HCT116 (cell line): Measurements from ENCODE around the gene A1CF. TPM values are rescaled to one million over a fixed set of nuclear protein-coding genes. Genes with fewer than 3 reads are reported as not detected.
"Not testable (repeated sequence)": the region's sequence is repeated elsewhere in the genome, so short reads cannot be mapped to it uniquely, and the experiment has no call there.

Experiments used
- ATAC-seq: fragments of 200-7000 bp; cut with Tn5 transposase; 2 replicates; pipeline ENCODE4 v1.9.1; 2020; ENCODE audit warnings: mild to moderate bottlenecking, moderate library complexity
- BruUV-seq: library from RNA; stranded (reverse); fragments of 400-500 nt; replicated peaks from 2 replicates; lab custom pipeline; 2021; lab: Mats Ljungman, UMichigan
- CTCF ChIA-PET: fragments of 300-600 bp; sonication (Branson Sonifier 250); formaldehyde crosslinking; loops from one replicate; lab custom pipeline; 2021; ENCODE audit warnings: antibody characterized with exemption; lab: Charles Lee
- POLR2A ChIA-PET: fragments of 300-600, 350-600 bp; sonication (Branson Sonifier 250); formaldehyde crosslinking; loops from one replicate; lab custom pipeline; 2021; ENCODE audit warnings: antibody characterized with exemption; lab: Charles Lee
- RAD21 ChIA-PET, 2 experiments: fragments of 300-600 bp; sonication (Branson Sonifier 250); formaldehyde crosslinking; loops; one replicate each; lab custom pipeline; 2023; ENCODE audit warnings: low total read pairs in 2 of 2; ENCODE audit not compliant: uncharacterized antibody in 2 of 2, unreplicated experiment in 2 of 2, low non-redundant PET in 1 of 2; lab: Charles Lee
- DNase-seq: peaks from one replicate; pipeline ENCODE4 v3.0.0-alpha.2; 2010; ENCODE audit warnings: low read depth, low spot score
- H2AFZ ChIP-seq: fragments of 200-600 bp; shearing (Covaris generic), sonication (generic); 2 replicates; pipeline ENCODE4 v1.6.1; 2017; ENCODE audit warnings: low read depth, mixed run types, mixed read lengths, antibody characterized with exemption, low read length; ENCODE audit not compliant: poor library complexity, severe bottlenecking
- H3K27ac ChIP-seq: 2 replicates; pipeline ENCODE4 v1.5.1; 2012; ENCODE audit warnings: low read depth, low read length
- H3K27me3 ChIP-seq: fragments of 200-600 bp; sonication (generic); 2 replicates; pipeline ENCODE4 v1.6.1; 2016; ENCODE audit warnings: mixed run types, low read length, mixed read lengths; ENCODE audit not compliant: insufficient read depth
- H3K36me3 ChIP-seq, 2 experiments: fragments of 200-500 bp in 1 of 2; fragments of 200-600 bp in 1 of 2; sonication (Bioruptor generic) in 1 of 2; sonication (generic) in 1 of 2; 2 replicates each; pipeline versions ENCODE4 v1.5.1 to v1.6.1; 2014 to 2016; ENCODE audit warnings: low read length in 2 of 2, inconsistent platforms in 1 of 2, mixed read lengths in 1 of 2, mixed run types in 1 of 2; ENCODE audit not compliant: insufficient read depth in 2 of 2, control insufficient read depth in 1 of 2
- H3K4me1 ChIP-seq, 2 experiments: fragments of 200-600 bp in 1 of 2; sonication (generic) in 1 of 2; 2 replicates each; pipeline versions ENCODE4 v1.5.1 to v1.6.1; 2012 to 2017; ENCODE audit warnings: low read length in 2 of 2, inconsistent platforms in 1 of 2, mild to moderate bottlenecking in 1 of 2, mixed read lengths in 1 of 2, mixed run types in 1 of 2, moderate library complexity in 1 of 2; ENCODE audit not compliant: insufficient read depth in 2 of 2, control insufficient read depth in 1 of 2
- H3K4me2 ChIP-seq: fragments of 200-600 bp; sonication (generic); 2 replicates; pipeline ENCODE4 v1.6.1; 2017; ENCODE audit warnings: mixed run types, low read length, mixed read lengths
- H3K4me3 ChIP-seq, 2 experiments: fragments of 200-600 bp in 1 of 2; sonication (generic) in 1 of 2; replicated peaks in 1 of 2; 2 replicates each; pipeline ENCODE4 v1.5.1; 2011 to 2016; ENCODE audit warnings: low read length in 2 of 2, control low read depth in 1 of 2, low read depth in 1 of 2, mild to moderate bottlenecking in 1 of 2, mixed read lengths in 1 of 2, mixed run types in 1 of 2
- H3K79me2 ChIP-seq: fragments of 200-600 bp; sonication (generic); 2 replicates; pipeline ENCODE4 v1.6.1; 2017; ENCODE audit warnings: mild to moderate bottlenecking, mixed run types, low read length, moderate library complexity, mixed read lengths; ENCODE audit not compliant: insufficient read depth
- H3K9ac ChIP-seq: fragments of 200-600 bp; sonication (generic); 2 replicates; pipeline ENCODE4 v1.6.1; 2016; ENCODE audit warnings: low read length, mixed read lengths
- H3K9me2 ChIP-seq: fragments of 200-600 bp; sonication (generic), shearing (Covaris generic); 2 replicates; pipeline ENCODE4 v1.6.1; 2017; ENCODE audit warnings: mixed run types, mild to moderate bottlenecking, moderate library complexity; ENCODE audit not compliant: insufficient read depth
- H3K9me3 ChIP-seq, 2 experiments: fragments of 200-500 bp in 1 of 2; fragments of 200-600 bp in 1 of 2; sonication (Bioruptor generic) in 1 of 2; sonication (generic) in 1 of 2; 2 replicates each; pipeline ENCODE4 v1.6.1; 2014 to 2017; ENCODE audit warnings: low read length in 2 of 2, mixed read lengths in 2 of 2, inconsistent platforms in 1 of 2, low read depth in 1 of 2, mild to moderate bottlenecking in 1 of 2, mixed run types in 1 of 2, moderate library complexity in 1 of 2; ENCODE audit not compliant: control insufficient read depth in 1 of 2, insufficient read depth in 1 of 2
- H4K20me1 ChIP-seq: fragments of 200-600 bp; sonication (generic), shearing (Covaris generic); 2 replicates; pipeline ENCODE4 v1.6.1; 2017; ENCODE audit warnings: mixed run types, mild to moderate bottlenecking, moderate library complexity; ENCODE audit not compliant: insufficient read depth
- CBX3 ChIP-seq: IDR thresholded peaks from 2 replicates; pipeline ENCODE4 v1.6.1; 2012; ENCODE audit warnings: low read depth
- CEBPB ChIP-seq: IDR thresholded peaks from 2 replicates; pipeline ENCODE4 v1.6.1; 2012; ENCODE audit warnings: low read depth
- EGR1 ChIP-seq: IDR thresholded peaks from 2 replicates; pipeline ENCODE4 v1.6.1; 2012; ENCODE audit warnings: low read depth
- ELF1 ChIP-seq: IDR thresholded peaks from 2 replicates; pipeline ENCODE4 v1.6.1; 2012; ENCODE audit warnings: low read depth, borderline replicate concordance
- EZH2 ChIP-seq: fragments of 200-600 bp; sonication (generic); IDR thresholded peaks from 2 replicates; pipeline ENCODE4 v1.6.1; 2017; ENCODE audit warnings: antibody characterized with exemption, mixed run types
- EZH2phosphoT487 ChIP-seq: fragments of 200-600 bp; IDR thresholded peaks from 2 replicates; pipeline ENCODE4 v1.6.1; 2018; ENCODE audit warnings: antibody characterized with exemption, borderline replicate concordance
- FOSL1 ChIP-seq: IDR thresholded peaks from 2 replicates; pipeline ENCODE4 v1.6.1; 2012; ENCODE audit warnings: low read depth
- JUND ChIP-seq: IDR thresholded peaks from 2 replicates; pipeline ENCODE4 v1.6.1; 2012
- POLR2AphosphoS5 ChIP-seq: IDR thresholded peaks from 2 replicates; pipeline ENCODE4 v1.6.1; 2011; ENCODE audit warnings: mild to moderate bottlenecking, low read depth, low read length, moderate library complexity
- RAD21 ChIP-seq: IDR thresholded peaks from 2 replicates; pipeline ENCODE4 v1.6.1; 2012; ENCODE audit warnings: low read depth, mild to moderate bottlenecking
- SP1 ChIP-seq: IDR thresholded peaks from 2 replicates; pipeline ENCODE4 v1.6.1; 2012; ENCODE audit warnings: low read depth
- SRF ChIP-seq: IDR thresholded peaks from 2 replicates; pipeline ENCODE4 v1.6.1; 2012; ENCODE audit warnings: low read depth
- YY1 ChIP-seq: IDR thresholded peaks from 2 replicates; pipeline ENCODE4 v1.6.1; 2011; ENCODE audit warnings: low read length, low read depth, moderate library complexity, mild to moderate bottlenecking; ENCODE audit not compliant: insufficient replicate concordance; ENCODE audit errors: extremely low read depth
- ZNF274 ChIP-seq: fragments of 200-500 bp; sonication (Bioruptor generic); IDR thresholded peaks from 2 replicates; pipeline ENCODE4 v1.6.1; 2014; ENCODE audit warnings: mild to moderate bottlenecking, low read depth, low read length, inconsistent platforms
- intact Hi-C: fragments of 100-400 bp; cut with micrococcal nuclease; formaldehyde crosslinking; loops from 2 replicates; pipeline ENCODE4 v1.10.0; 2022
- total RNA-seq: library from RNA; stranded (reverse); gene quantifications from one replicate; pipeline ENCODE4 v1.2.1, GENCODE V29; 2021; ENCODE audit not compliant: unreplicated experiment
- TF ChIP-seq, protein P1 (sequence below), 3 experiments: fragments of 200-600 bp in 1 of 3; sonication (generic) in 1 of 3; IDR thresholded peaks in 2 of 3; conservative IDR thresholded peaks in 1 of 3; 2 replicates each; pipeline ENCODE4 v1.5.1; 2012 to 2017; ENCODE audit warnings: low read depth in 2 of 3, low read length in 2 of 3, antibody characterized with exemption in 1 of 3, borderline replicate concordance in 1 of 3, control low read depth in 1 of 3, mild to moderate bottlenecking in 1 of 3, mixed read lengths in 1 of 3, mixed run types in 1 of 3, moderate library complexity in 1 of 3; ENCODE audit not compliant: insufficient read depth in 1 of 3
- TF ChIP-seq, protein P2 (sequence below): IDR thresholded peaks from 2 replicates; pipeline ENCODE4 v1.6.1; 2012; ENCODE audit warnings: low read depth
- TF ChIP-seq, protein P3 (sequence below): IDR thresholded peaks from 2 replicates; pipeline ENCODE4 v1.6.1; 2012
- TF ChIP-seq, protein P4 (sequence below): IDR thresholded peaks from 2 replicates; pipeline ENCODE4 v1.6.1; 2012

The A1CF gene
- total RNA-seq, 1 experiment from 2014 or later, result 0.30 TPM

DNA sequence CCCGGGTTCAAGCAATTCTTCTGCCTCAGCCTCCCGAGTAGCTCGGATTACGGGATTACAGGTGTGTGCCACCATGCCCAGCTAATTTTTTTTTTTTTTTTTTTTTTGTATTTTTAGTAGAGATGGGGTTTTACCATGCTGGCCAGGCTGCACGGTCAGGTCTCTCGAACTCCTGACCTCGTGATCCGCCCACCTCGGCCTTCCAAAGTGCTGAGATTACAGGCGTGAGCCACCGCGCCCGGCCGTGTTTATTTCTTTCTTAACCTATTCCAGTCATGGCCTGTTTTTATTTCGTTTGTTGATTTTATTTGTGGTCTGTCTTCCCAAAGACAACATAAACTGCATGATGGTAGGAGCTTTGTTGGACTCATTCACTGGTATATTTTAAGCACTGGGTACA, 20.4 kb upstream of the A1CF start:
- ATAC-seq, H3K9me3 ChIP-seq, H3K9ac ChIP-seq, intact Hi-C loops, H3K9me2 ChIP-seq, H2AFZ ChIP-seq, POLR2A ChIA-PET, H3K4me1 ChIP-seq, RAD21 ChIA-PET, H4K20me1 ChIP-seq, H3K36me3 ChIP-seq, H3K4me3 ChIP-seq, CTCF ChIA-PET, H3K79me2 ChIP-seq, DNase-seq, H3K4me2 ChIP-seq, H3K27me3 ChIP-seq, BruUV-seq, H3K27ac ChIP-seq: not testable (repeated sequence)

DNA sequence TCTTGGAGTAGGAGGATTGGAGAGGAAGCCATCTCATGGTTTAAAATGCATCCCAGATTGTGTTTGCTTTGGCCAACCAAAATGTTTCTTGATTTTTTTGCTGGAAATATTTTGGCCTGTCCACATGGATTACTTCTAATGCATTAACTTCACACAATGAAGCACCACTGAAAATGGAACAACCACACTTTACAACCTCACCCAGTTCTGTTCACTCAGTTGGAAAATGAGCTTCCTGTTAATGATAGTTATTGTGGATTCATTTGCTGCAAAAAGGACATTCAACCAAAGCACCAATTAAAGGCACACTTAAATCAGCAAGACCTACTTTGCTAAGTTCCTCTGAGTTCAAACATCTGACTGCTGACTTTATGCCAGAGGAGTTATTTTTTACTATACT, 11.3 kb upstream of the A1CF start:
- no peak overlapping the region for H3K9ac ChIP-seq
- no peak for TF ChIP-seq FOSL1
- no peak for TF ChIP-seq JUND
- TF ChIP-seq CBX3, result no peak
- TF ChIP-seq, protein P1, sequence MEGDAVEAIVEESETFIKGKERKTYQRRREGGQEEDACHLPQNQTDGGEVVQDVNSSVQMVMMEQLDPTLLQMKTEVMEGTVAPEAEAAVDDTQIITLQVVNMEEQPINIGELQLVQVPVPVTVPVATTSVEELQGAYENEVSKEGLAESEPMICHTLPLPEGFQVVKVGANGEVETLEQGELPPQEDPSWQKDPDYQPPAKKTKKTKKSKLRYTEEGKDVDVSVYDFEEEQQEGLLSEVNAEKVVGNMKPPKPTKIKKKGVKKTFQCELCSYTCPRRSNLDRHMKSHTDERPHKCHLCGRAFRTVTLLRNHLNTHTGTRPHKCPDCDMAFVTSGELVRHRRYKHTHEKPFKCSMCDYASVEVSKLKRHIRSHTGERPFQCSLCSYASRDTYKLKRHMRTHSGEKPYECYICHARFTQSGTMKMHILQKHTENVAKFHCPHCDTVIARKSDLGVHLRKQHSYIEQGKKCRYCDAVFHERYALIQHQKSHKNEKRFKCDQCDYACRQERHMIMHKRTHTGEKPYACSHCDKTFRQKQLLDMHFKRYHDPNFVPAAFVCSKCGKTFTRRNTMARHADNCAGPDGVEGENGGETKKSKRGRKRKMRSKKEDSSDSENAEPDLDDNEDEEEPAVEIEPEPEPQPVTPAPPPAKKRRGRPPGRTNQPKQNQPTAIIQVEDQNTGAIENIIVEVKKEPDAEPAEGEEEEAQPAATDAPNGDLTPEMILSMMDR (IDR thresholded peaks at IDR 0.05 in 2 of 3, conservative IDR thresholded peaks at IDR 0.05 in 1 of 3; ENCODE audit: borderline replicate concordance in 1 of 3, insufficient read depth in 1 of 3, low read depth in 2 of 3, low read length in 2 of 3), result no peak
- TF ChIP-seq EZH2phosphoT487, result no peak
- TF ChIP-seq, protein P2, sequence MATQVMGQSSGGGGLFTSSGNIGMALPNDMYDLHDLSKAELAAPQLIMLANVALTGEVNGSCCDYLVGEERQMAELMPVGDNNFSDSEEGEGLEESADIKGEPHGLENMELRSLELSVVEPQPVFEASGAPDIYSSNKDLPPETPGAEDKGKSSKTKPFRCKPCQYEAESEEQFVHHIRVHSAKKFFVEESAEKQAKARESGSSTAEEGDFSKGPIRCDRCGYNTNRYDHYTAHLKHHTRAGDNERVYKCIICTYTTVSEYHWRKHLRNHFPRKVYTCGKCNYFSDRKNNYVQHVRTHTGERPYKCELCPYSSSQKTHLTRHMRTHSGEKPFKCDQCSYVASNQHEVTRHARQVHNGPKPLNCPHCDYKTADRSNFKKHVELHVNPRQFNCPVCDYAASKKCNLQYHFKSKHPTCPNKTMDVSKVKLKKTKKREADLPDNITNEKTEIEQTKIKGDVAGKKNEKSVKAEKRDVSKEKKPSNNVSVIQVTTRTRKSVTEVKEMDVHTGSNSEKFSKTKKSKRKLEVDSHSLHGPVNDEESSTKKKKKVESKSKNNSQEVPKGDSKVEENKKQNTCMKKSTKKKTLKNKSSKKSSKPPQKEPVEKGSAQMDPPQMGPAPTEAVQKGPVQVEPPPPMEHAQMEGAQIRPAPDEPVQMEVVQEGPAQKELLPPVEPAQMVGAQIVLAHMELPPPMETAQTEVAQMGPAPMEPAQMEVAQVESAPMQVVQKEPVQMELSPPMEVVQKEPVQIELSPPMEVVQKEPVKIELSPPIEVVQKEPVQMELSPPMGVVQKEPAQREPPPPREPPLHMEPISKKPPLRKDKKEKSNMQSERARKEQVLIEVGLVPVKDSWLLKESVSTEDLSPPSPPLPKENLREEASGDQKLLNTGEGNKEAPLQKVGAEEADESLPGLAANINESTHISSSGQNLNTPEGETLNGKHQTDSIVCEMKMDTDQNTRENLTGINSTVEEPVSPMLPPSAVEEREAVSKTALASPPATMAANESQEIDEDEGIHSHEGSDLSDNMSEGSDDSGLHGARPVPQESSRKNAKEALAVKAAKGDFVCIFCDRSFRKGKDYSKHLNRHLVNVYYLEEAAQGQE, result no peak
- TF ChIP-seq, protein P3, sequence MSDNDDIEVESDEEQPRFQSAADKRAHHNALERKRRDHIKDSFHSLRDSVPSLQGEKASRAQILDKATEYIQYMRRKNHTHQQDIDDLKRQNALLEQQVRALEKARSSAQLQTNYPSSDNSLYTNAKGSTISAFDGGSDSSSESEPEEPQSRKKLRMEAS, result no peak
- no peak for TF ChIP-seq ELF1
- TF ChIP-seq CEBPB, result no peak
- TF ChIP-seq RAD21, result no peak
- no peak for TF ChIP-seq ZNF274
- TF ChIP-seq, protein P4, sequence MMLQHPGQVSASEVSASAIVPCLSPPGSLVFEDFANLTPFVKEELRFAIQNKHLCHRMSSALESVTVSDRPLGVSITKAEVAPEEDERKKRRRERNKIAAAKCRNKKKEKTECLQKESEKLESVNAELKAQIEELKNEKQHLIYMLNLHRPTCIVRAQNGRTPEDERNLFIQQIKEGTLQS, result no peak
- no peak for TF ChIP-seq SP1
- TF ChIP-seq POLR2AphosphoS5, result no peak
- no peak for TF ChIP-seq SRF
- TF ChIP-seq YY1, result no peak
- TF ChIP-seq EZH2, result no peak
- no peak for TF ChIP-seq EGR1
- TF ChIP-seq, all 23 proteins: peak for 0
- H4K20me1 ChIP-seq, result no peaks in the 10 kb centered on the region
- no peaks in the 10 kb centered on the region for H3K4me1 ChIP-seq
- CTCF ChIA-PET, result no interaction called here
- H3K9me3 ChIP-seq, result no peaks in the 10 kb centered on the region
- H3K36me3 ChIP-seq, result no peaks in the 10 kb centered on the region
- H3K9me2 ChIP-seq, result 0 out of 2 replicates have a peak, but pooled peaks cover 6% of the 10 kb centered on the region
- DNase-seq, result no peak
- no peak overlapping the region for H3K4me2 ChIP-seq
- RAD21 ChIA-PET, result no interaction called here
- POLR2A ChIA-PET, result no interaction called here
- intact Hi-C loops, result no loop called here
- no peaks in the 10 kb centered on the region for H3K79me2 ChIP-seq
- no TSS peak for BruUV-seq
- no peak for ATAC-seq
- H3K4me3 ChIP-seq, result no peak overlapping the region
- H2AFZ ChIP-seq, result no peak overlapping the region
- H3K27me3 ChIP-seq, result no peaks in the 10 kb centered on the region
- no peak overlapping the region for H3K27ac ChIP-seq
